ENCODE measurements around the gene SFXN3.

SFXN3 gene

GRCh38 chr10:101046332-101047238, 15.6 kb downstream of the SFXN3 start:
- no peaks in the 10 kb centered on the region for H3K9me3 ChIP-seq (ENCODE audit: control insufficient read depth, low read length)
- no peak overlapping the region for H3K4me3 ChIP-seq (ENCODE audit: insufficient read depth, low read depth, low read length, poor library complexity, severe bottlenecking)
- H3K36me3 ChIP-seq (ENCODE audit: control insufficient read depth, insufficient read depth, low read length): no peaks in the 10 kb centered on the region
- DNase-seq: no peak
- H3K4me1 ChIP-seq (ENCODE audit: control insufficient read depth, insufficient read depth, low read length, poor library complexity, severe bottlenecking): peaks cover 18% of the 10 kb centered on the region
- peaks cover 39% of the 10 kb centered on the region for H3K27me3 ChIP-seq (replicated peaks; ENCODE audit: control insufficient read depth, insufficient read depth, low read length, poor library complexity, severe bottlenecking)
- no peak overlapping the region for H3K27ac ChIP-seq (ENCODE audit: insufficient read depth, low read length, poor library complexity, severe bottlenecking)

GRCh38 chr10:101047268-101047667, 16.2 kb downstream of the SFXN3 start:
- peaks cover 17% of the 10 kb centered on the region for H3K4me1 ChIP-seq (ENCODE audit: control insufficient read depth, insufficient read depth, low read length, poor library complexity, severe bottlenecking)
- no peak overlapping the region for H3K4me3 ChIP-seq (ENCODE audit: insufficient read depth, low read depth, low read length, poor library complexity, severe bottlenecking)
- no peaks in the 10 kb centered on the region for H3K36me3 ChIP-seq (ENCODE audit: control insufficient read depth, insufficient read depth, low read length)
- H3K27me3 ChIP-seq (replicated peaks; ENCODE audit: control insufficient read depth, insufficient read depth, low read length, poor library complexity, severe bottlenecking): peaks cover 39% of the 10 kb centered on the region
- H3K27ac ChIP-seq (ENCODE audit: insufficient read depth, low read length, poor library complexity, severe bottlenecking): no peak overlapping the region
- DNase-seq: no peak
- no peaks in the 10 kb centered on the region for H3K9me3 ChIP-seq (ENCODE audit: control insufficient read depth, low read length)

- DNase-seq: no peak
- no peak overlapping the region for H3K4me3 ChIP-seq (ENCODE audit: insufficient read depth, low read depth, low read length, poor library complexity, severe bottlenecking)
- H3K4me1 ChIP-seq (ENCODE audit: control insufficient read depth, insufficient read depth, low read length, poor library complexity, severe bottlenecking): peaks cover 9% of the 10 kb centered on the region
- peaks cover 39% of the 10 kb centered on the region for H3K27me3 ChIP-seq (replicated peaks; ENCODE audit: control insufficient read depth, insufficient read depth, low read length, poor library complexity, severe bottlenecking)
- no peaks in the 10 kb centered on the region for H3K36me3 ChIP-seq (ENCODE audit: control insufficient read depth, insufficient read depth, low read length)
- H3K9me3 ChIP-seq (ENCODE audit: control insufficient read depth, low read length): no peaks in the 10 kb centered on the region
- no peak overlapping the region for H3K27ac ChIP-seq (ENCODE audit: insufficient read depth, low read length, poor library complexity, severe bottlenecking)
Measured at GRCh38 chr10:101047961-101048892, 17.2 kb downstream of the SFXN3 start.

- peak; percentile 54 to 66 (median 64) for DNase-seq
- Histone ChIP-seq H3K36me3 (ENCODE audit: control insufficient read depth, insufficient read depth, low read length) (no peaks in the 10 kb centered on the region), H3K4me1 (ENCODE audit: control insufficient read depth, insufficient read depth, low read length, poor library complexity, severe bottlenecking) (peaks cover 7% of the 10 kb centered on the region), H3K27me3 (replicated peaks; ENCODE audit: control insufficient read depth, insufficient read depth, low read length, poor library complexity, severe bottlenecking) (peaks cover 39% of the 10 kb centered on the region), H3K9me3 (ENCODE audit: control insufficient read depth, low read length) (no peaks in the 10 kb centered on the region), H3K4me3 (ENCODE audit: insufficient read depth, low read depth, low read length, poor library complexity, severe bottlenecking) (peak overlapping the region; percentile 19), H3K27ac (ENCODE audit: insufficient read depth, low read length, poor library complexity, severe bottlenecking) (no peak overlapping the region)
Measured at GRCh38 chr10:101050208-101051069, 19.4 kb downstream of the SFXN3 start.

- H3K4me1 ChIP-seq (ENCODE audit: control insufficient read depth, insufficient read depth, low read length, poor library complexity, severe bottlenecking): peaks cover 7% of the 10 kb centered on the region
Measured at GRCh38 chr10:101052285-101052684, 21.3 kb downstream of the SFXN3 start.

GRCh38 chr10:101053516-101053915, 22.5 kb downstream of the SFXN3 start:
- DNase-seq: no peak
- H3K27ac ChIP-seq (ENCODE audit: insufficient read depth, low read length, poor library complexity, severe bottlenecking): no peak overlapping the region
- no peaks in the 10 kb centered on the region for H3K9me3 ChIP-seq (ENCODE audit: control insufficient read depth, low read length)

More at GRCh38 chr10:101052285-101052684, 21.3 kb downstream of the SFXN3 start:
- Histone ChIP-seq H3K4me3 (ENCODE audit: insufficient read depth, low read depth, low read length, poor library complexity, severe bottlenecking) (no peak overlapping the region), H3K36me3 (ENCODE audit: control insufficient read depth, insufficient read depth, low read length) (no peaks in the 10 kb centered on the region), H3K9me3 (ENCODE audit: control insufficient read depth, low read length) (no peaks in the 10 kb centered on the region), H3K27ac (ENCODE audit: insufficient read depth, low read length, poor library complexity, severe bottlenecking) (no peak overlapping the region), H3K27me3 (replicated peaks; ENCODE audit: control insufficient read depth, insufficient read depth, low read length, poor library complexity, severe bottlenecking) (peaks cover 36% of the 10 kb centered on the region)
- DNase-seq: no peak

GRCh38 chr10:101054351-101054750, 23.3 kb downstream of the SFXN3 start:
- H3K4me1 ChIP-seq (ENCODE audit: control insufficient read depth, insufficient read depth, low read length, poor library complexity, severe bottlenecking): peaks cover 7% of the 10 kb centered on the region
- no peak for DNase-seq
- no peak overlapping the region for H3K27ac ChIP-seq (ENCODE audit: insufficient read depth, low read length, poor library complexity, severe bottlenecking)
- H3K36me3 ChIP-seq (ENCODE audit: control insufficient read depth, insufficient read depth, low read length): no peaks in the 10 kb centered on the region
- peaks cover 19% of the 10 kb centered on the region for H3K27me3 ChIP-seq (replicated peaks; ENCODE audit: control insufficient read depth, insufficient read depth, low read length, poor library complexity, severe bottlenecking)
- H3K4me3 ChIP-seq (ENCODE audit: insufficient read depth, low read depth, low read length, poor library complexity, severe bottlenecking): no peak overlapping the region
- no peaks in the 10 kb centered on the region for H3K9me3 ChIP-seq (ENCODE audit: control insufficient read depth, low read length)

More at GRCh38 chr10:101053516-101053915, 22.5 kb downstream of the SFXN3 start:
- Histone ChIP-seq H3K4me1 (ENCODE audit: control insufficient read depth, insufficient read depth, low read length, poor library complexity, severe bottlenecking) (peaks cover 7% of the 10 kb centered on the region), H3K36me3 (ENCODE audit: control insufficient read depth, insufficient read depth, low read length) (no peaks in the 10 kb centered on the region), H3K4me3 (ENCODE audit: insufficient read depth, low read depth, low read length, poor library complexity, severe bottlenecking) (no peak overlapping the region), H3K27me3 (replicated peaks; ENCODE audit: control insufficient read depth, insufficient read depth, low read length, poor library complexity, severe bottlenecking) (peaks cover 26% of the 10 kb centered on the region)

GRCh38 chr10:101054876-101055275, 23.8 kb downstream of the SFXN3 start:
- Histone ChIP-seq H3K4me3 (ENCODE audit: insufficient read depth, low read depth, low read length, poor library complexity, severe bottlenecking) (no peak overlapping the region), H3K36me3 (ENCODE audit: control insufficient read depth, insufficient read depth, low read length) (no peaks in the 10 kb centered on the region), H3K9me3 (ENCODE audit: control insufficient read depth, low read length) (no peaks in the 10 kb centered on the region), H3K27me3 (replicated peaks; ENCODE audit: control insufficient read depth, insufficient read depth, low read length, poor library complexity, severe bottlenecking) (peaks cover 15% of the 10 kb centered on the region), H3K4me1 (ENCODE audit: control insufficient read depth, insufficient read depth, low read length, poor library complexity, severe bottlenecking) (peaks cover 7% of the 10 kb centered on the region), H3K27ac (ENCODE audit: insufficient read depth, low read length, poor library complexity, severe bottlenecking) (no peak overlapping the region)
- DNase-seq: no peak

- Histone ChIP-seq H3K27me3 (replicated peaks; ENCODE audit: control insufficient read depth, insufficient read depth, low read length, poor library complexity, severe bottlenecking) (peaks cover 10% of the 10 kb centered on the region), H3K4me3 (ENCODE audit: insufficient read depth, low read depth, low read length, poor library complexity, severe bottlenecking) (no peak overlapping the region), H3K9me3 (ENCODE audit: control insufficient read depth, low read length) (no peaks in the 10 kb centered on the region), H3K4me1 (ENCODE audit: control insufficient read depth, insufficient read depth, low read length, poor library complexity, severe bottlenecking) (peaks cover 2% of the 10 kb centered on the region), H3K27ac (ENCODE audit: insufficient read depth, low read length, poor library complexity, severe bottlenecking) (no peak overlapping the region), H3K36me3 (ENCODE audit: control insufficient read depth, insufficient read depth, low read length) (no peaks in the 10 kb centered on the region)
- no peak for DNase-seq
Measured at GRCh38 chr10:101055411-101055810, 24.4 kb downstream of the SFXN3 start.
